HG03571 (cell line): Measurements from ENCODE around the gene PRKAG1.

Source experiments
- ATAC-seq: cut with Tn5 transposase; IDR thresholded peaks from one replicate; pipeline ENCODE4 v1.9.1; 2021; ENCODE audit not compliant: unreplicated experiment

The PRKAG1 gene

GRCh38 chr12:49050507-49051372 is 32.2 kb upstream of the PRKAG1 start:
- no peak for ATAC-seq

GRCh38 chr12:49049566-49050224 is 31.1 kb upstream of the PRKAG1 start:
- no peak for ATAC-seq

- no peak for ATAC-seq
These were observed 30.4 kb upstream of the PRKAG1 start for GRCh38 chr12:49048953-49049352.

- no peak for ATAC-seq
These were observed 27.7 kb upstream of the PRKAG1 start for GRCh38 chr12:49046129-49046895.

GRCh38 chr12:49044660-49045059 is 26.1 kb upstream of the PRKAG1 start:
- ATAC-seq: no peak

- ATAC-seq: no peak
These were observed 25.3 kb upstream of the PRKAG1 start for GRCh38 chr12:49043856-49044258.

- no peak for ATAC-seq
These were observed 24.7 kb upstream of the PRKAG1 start for GRCh38 chr12:49043241-49043640.

GRCh38 chr12:49041881-49042484 is 23.4 kb upstream of the PRKAG1 start:
- no peak for ATAC-seq

- ATAC-seq: no peak
These were observed 22.7 kb upstream of the PRKAG1 start for GRCh38 chr12:49041036-49041880.

GRCh38 chr12:49040364-49040855 is 21.8 kb upstream of the PRKAG1 start:
- ATAC-seq: no peak

GRCh38 chr12:49039421-49040363 is 21.1 kb upstream of the PRKAG1 start:
- ATAC-seq: no peak

- no peak for ATAC-seq
These were observed 19.8 kb upstream of the PRKAG1 start for GRCh38 chr12:49038291-49038955.

- no peak for ATAC-seq
These were observed 19.3 kb upstream of the PRKAG1 start for GRCh38 chr12:49037947-49038237.

GRCh38 chr12:49037111-49037946 is 18.8 kb upstream of the PRKAG1 start:
- no peak for ATAC-seq

- no peak for ATAC-seq
These were observed 17.5 kb upstream of the PRKAG1 start for GRCh38 chr12:49036029-49036428.

- no peak for ATAC-seq
These were observed 15.7 kb upstream of the PRKAG1 start for GRCh38 chr12:49034286-49034622.

- ATAC-seq: no peak
These were observed 15.2 kb upstream of the PRKAG1 start for GRCh38 chr12:49033611-49034285.
